CD4-positive, CD25-positive, alpha-beta regulatory T cell (primary cell): Measurements from ENCODE around the gene ANKS3. TPM values are rescaled to one million over a fixed set of nuclear protein-coding genes. Genes with fewer than 3 reads are reported as not detected.

ENCODE experiments used
- ATAC-seq, 2 donors: fragments of 150-1000 bp; cut with Tn5 transposase; one replicate each; pipeline ENCODE4 v1.10.0; 2021; ENCODE audit warnings: low read depth in 2 of 2, moderate number of reproducible peaks in 2 of 2, moderate library complexity in 1 of 2
- DNase-seq, 3 donors: peaks; one replicate each; pipeline versions ENCODE4 v3.0.0 to v3.0.0-alpha.2; 2012 to 2022; ENCODE audit warnings: mixed read lengths in 1 of 3
- H3K27ac ChIP-seq: one replicate; pipeline ENCODE4 v1.7.0; 2013; ENCODE audit warnings: mild to moderate bottlenecking, low read length; ENCODE audit not compliant: insufficient read depth, poor library complexity, severe bottlenecking
- H3K27me3 ChIP-seq: one replicate; pipeline ENCODE4 v1.7.0; 2013; ENCODE audit warnings: low read length; ENCODE audit not compliant: control insufficient read depth, insufficient read depth
- H3K36me3 ChIP-seq: one replicate; pipeline ENCODE4 v1.7.0; 2013; ENCODE audit warnings: mild to moderate bottlenecking, low read length, moderate library complexity; ENCODE audit not compliant: control insufficient read depth, insufficient read depth
- H3K4me1 ChIP-seq: 2 replicates; pipeline ENCODE4 v1.7.0; 2013; ENCODE audit warnings: mild to moderate bottlenecking, low read length; ENCODE audit not compliant: insufficient read depth, control insufficient read depth, poor library complexity, severe bottlenecking
- H3K4me3 ChIP-seq: one replicate; pipeline ENCODE4 v1.7.0; 2013; ENCODE audit warnings: low read depth, mild to moderate bottlenecking, low read length, moderate library complexity
- H3K9me3 ChIP-seq, 2 experiments: 1 replicate in 1 of 2; 2 replicates in 1 of 2; pipeline ENCODE4 v1.7.0; 2013; ENCODE audit warnings: low read length in 2 of 2, mild to moderate bottlenecking in 1 of 2, moderate library complexity in 1 of 2; ENCODE audit not compliant: control insufficient read depth in 2 of 2
- H3K27ac Mint-ChIP-seq, 3 donors: one replicate each; pipeline ENCODE4 v1.8.0; 2020 to 2022; ENCODE audit warnings: mild to moderate bottlenecking in 3 of 3, mixed read lengths in 3 of 3, moderate library complexity in 2 of 3
- H3K27me3 Mint-ChIP-seq: one replicate; pipeline ENCODE4 v1.8.0; 2022; ENCODE audit warnings: mild to moderate bottlenecking, mixed read lengths
- H3K36me3 Mint-ChIP-seq: one replicate; pipeline ENCODE4 v1.8.0; 2020; ENCODE audit warnings: mixed read lengths
- H3K4me1 Mint-ChIP-seq, 4 donors: one replicate each; pipeline ENCODE4 v1.8.0; 2020 to 2022; ENCODE audit warnings: mixed read lengths in 4 of 4, mild to moderate bottlenecking in 1 of 4
- H3K4me3 Mint-ChIP-seq, 4 donors: one replicate each; pipeline ENCODE4 v1.8.0; 2020 to 2022; ENCODE audit warnings: mild to moderate bottlenecking in 4 of 4, mixed read lengths in 4 of 4, moderate library complexity in 3 of 4
- H3K9me3 Mint-ChIP-seq, 7 donors: one replicate each; pipeline ENCODE4 v1.8.0; 2020 to 2022; ENCODE audit warnings: mixed read lengths in 7 of 7, mild to moderate bottlenecking in 3 of 7, moderate library complexity in 2 of 7
- polyA plus RNA-seq, 4 donors: library from polyadenylated mRNA; unstranded; fragments of 300-500 nt; fragmentation: Illumina TruSeq; gene quantifications; one replicate each; pipeline ENCODE4 v1.2.3, GENCODE V29; 2021
- total RNA-seq: library from RNA; stranded (reverse); gene quantifications from one replicate; pipeline ENCODE4 v1.2.3, GENCODE V29; 2022

ANKS3 gene, protein sequence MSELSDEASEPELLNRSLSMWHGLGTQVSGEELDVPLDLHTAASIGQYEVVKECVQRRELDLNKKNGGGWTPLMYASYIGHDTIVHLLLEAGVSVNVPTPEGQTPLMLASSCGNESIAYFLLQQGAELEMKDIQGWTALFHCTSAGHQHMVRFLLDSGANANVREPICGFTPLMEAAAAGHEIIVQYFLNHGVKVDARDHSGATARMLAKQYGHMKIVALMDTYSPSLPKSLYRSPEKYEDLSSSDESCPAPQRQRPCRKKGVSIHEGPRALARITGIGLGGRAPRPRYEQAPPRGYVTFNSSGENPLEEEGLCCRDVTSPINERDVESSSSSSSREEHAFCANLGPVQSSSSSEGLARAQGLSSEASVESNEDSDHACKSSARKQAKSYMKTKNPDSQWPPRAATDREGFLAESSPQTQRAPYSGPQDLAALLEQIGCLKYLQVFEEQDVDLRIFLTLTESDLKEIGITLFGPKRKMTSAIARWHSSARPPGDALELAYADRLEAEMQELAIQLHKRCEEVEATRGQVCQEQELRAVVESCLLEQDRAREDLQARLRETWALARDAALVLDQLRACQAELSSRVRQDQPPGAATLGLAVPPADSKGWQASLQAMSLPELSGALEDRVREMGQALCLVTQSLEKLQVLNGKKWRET
- total RNA-seq (20.4 TPM), polyA plus RNA-seq (1 to 10 TPM; 1.4 to 4.0 (median 2.5) TPM)

DNA sequence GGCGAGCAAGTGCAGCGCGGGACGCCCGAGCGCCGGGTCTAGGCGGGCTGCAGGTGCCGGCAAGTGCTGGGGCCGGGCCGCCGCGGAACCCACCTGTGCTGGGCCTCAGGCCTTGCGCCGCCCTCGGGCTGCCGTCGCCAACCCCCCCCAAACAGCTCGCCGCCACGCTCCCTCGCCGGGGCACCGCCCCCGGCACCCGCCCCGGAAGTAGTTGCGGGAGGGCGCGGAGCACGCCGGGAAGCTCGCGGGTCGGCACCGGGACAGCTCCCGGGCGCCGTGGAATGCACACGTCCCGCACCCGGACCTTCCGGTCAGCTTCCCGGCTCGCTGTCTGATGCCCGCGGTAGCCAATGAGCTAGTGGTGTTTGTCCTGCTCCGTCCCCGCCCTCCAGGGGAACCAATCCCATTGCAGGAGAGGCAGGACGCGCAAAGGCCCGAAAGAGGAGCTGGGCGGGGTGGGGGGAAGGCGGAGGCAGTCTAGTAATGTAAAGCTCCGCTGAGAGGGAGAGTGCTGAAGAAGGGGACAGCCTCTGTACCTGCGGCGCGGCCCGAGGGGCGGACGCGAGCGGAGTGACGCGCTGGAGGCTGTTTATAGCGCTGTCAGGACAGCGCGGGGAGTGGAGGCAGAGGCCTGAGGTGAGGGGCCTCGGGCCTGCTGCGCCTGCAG lies at the start of gene ANKS3, which contains the start of gene DNAAF8:
Gene ANKS3, minus strand, starts transcription at position 209 of the 667 bp plus-strand sequence. CDS start 4,122 bp downstream, outside the sequence.
Gene DNAAF8, plus strand, starts transcription at position 475 of the 667 bp plus-strand sequence. CDS start 1,978 bp downstream, outside the sequence.
- Mint-ChIP-seq H3K27ac (peak within 1 kb of the TSS; percentile 87 to 89 (median 89)), H3K36me3 (no peaks in the 10 kb centered on the region), H3K4me3 (peak within 1 kb of the TSS; percentile 90 to 98 (median 96)), H3K4me1 (peaks cover 5 to 22% (median 15%) of the 10 kb centered on the region in 4 donors), H3K9me3 (no peaks in the 10 kb centered on the region), H3K27me3 (peaks cover 5% of the 10 kb centered on the region)
- Histone ChIP-seq H3K27ac (peak within 1 kb of the TSS; percentile 82), H3K4me3 (peak within 1 kb of the TSS; percentile 79), H3K36me3 (peaks cover 3% of the 10 kb centered on the region), H3K27me3 (no peaks in the 10 kb centered on the region), H3K4me1 (peaks cover 19% of the 10 kb centered on the region), H3K9me3 (no peaks in the 10 kb centered on the region)
- ATAC-seq (peak; percentile 81 to 82), DNase-seq (peak; percentile 78 to 83 (median 82))

DNA sequence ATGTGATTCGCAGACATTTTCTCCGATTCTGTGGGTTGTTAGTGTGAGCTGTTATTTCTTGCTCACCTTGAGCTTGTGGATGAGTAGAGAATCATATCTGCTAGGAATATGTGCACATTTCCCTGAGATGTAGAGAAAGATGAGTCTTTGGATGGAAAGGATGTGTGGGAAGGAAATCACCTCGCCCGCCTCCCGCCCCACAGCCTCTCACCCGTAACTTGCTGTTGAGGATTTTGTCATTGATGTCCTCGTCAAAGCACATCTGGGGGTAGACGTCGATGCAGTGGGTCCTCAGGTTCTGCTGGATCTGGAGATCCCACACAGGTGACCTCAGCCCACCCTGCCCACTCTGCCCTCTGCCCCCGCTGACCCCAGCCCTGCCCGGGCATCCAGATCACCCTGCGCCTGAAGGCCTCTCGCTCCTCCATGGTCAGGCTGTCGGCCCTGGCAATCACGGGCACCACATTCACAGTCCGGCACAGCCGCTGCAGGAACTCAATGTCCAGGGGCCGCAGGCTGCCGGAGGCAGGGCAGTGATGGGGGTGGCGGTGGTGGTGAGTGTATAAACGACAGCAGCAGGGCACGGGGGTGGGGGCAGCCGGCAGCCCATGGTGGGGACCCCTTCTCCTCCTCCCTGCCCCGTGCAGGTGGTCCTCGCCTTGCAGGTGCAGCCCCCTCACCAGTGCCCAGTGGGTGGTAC lies 49.3 kb upstream of the ANKS3 start:
- H3K36me3 ChIP-seq: no peaks in the 10 kb centered on the region
- H3K4me1 Mint-ChIP-seq: no peaks in the 10 kb centered on the region
- H3K27ac ChIP-seq: no peak overlapping the region
- ATAC-seq: no peak
- DNase-seq: no peak
- H3K4me3 ChIP-seq: no peak overlapping the region
- no peaks in the 10 kb centered on the region for H3K4me1 ChIP-seq
- no peak overlapping the region for H3K4me3 Mint-ChIP-seq
- H3K36me3 Mint-ChIP-seq: no peaks in the 10 kb centered on the region
- H3K27me3 ChIP-seq: no peaks in the 10 kb centered on the region
- H3K27me3 Mint-ChIP-seq: peaks cover 5% of the 10 kb centered on the region
- H3K9me3 Mint-ChIP-seq: no peaks in the 10 kb centered on the region
- no peaks in the 10 kb centered on the region for H3K9me3 ChIP-seq
- H3K27ac Mint-ChIP-seq: no peak overlapping the region

DNA sequence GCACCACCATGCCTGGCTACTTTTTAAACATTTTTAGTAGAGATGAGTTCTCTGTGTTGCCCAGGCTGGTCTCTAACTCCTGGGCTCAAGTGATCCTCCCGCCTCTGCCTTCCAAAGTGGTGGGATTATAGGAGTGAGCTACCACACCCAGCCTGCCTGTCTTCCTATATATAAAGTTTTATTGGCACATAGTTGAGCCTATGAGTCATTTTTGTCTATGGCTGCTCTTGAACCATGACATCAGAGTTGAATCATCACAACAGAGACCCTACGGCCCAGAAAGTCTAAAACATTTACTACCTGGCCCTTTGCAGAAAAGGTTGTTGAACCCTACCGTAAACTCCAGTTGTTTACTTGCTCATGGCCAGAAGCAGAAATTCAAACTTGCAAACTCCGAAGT lies 46.2 kb upstream of the ANKS3 start:
- H3K4me1 ChIP-seq: no peaks in the 10 kb centered on the region
- Mint-ChIP-seq H3K4me3 (no peak overlapping the region), H3K27me3 (peaks cover 5% of the 10 kb centered on the region), H3K27ac (no peak overlapping the region), H3K4me1 (no peaks in the 10 kb centered on the region), H3K36me3 (no peaks in the 10 kb centered on the region), H3K9me3 (no peaks in the 10 kb centered on the region)
- no peak overlapping the region for H3K4me3 ChIP-seq
- no peak for ATAC-seq
- H3K27me3 ChIP-seq: no peaks in the 10 kb centered on the region
- DNase-seq: no peak
- no peaks in the 10 kb centered on the region for H3K9me3 ChIP-seq
- H3K36me3 ChIP-seq: no peaks in the 10 kb centered on the region
- H3K27ac ChIP-seq: no peak overlapping the region

DNA sequence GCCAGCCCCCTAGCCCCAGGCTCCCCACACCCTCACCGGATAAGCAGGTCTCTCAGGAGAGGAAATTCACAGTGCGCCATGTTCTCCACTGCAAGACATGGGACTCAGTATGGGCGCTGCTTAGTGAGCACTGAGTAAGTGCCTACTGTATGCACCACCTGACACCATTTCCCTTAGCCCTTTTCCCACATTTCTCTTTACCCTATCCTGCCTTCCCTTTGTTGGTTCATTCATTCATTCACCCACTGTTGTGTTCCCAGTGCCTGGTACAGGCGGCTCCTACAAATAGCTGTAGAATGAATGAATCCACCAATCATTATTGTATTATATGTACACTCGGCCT lies 44.0 kb upstream of the ANKS3 start:
- no peak for ATAC-seq
- Histone ChIP-seq H3K4me3 (no peak overlapping the region), H3K36me3 (no peaks in the 10 kb centered on the region), H3K9me3 (no peaks in the 10 kb centered on the region), H3K27ac (no peak overlapping the region), H3K27me3 (no peaks in the 10 kb centered on the region), H3K4me1 (no peaks in the 10 kb centered on the region)
- Mint-ChIP-seq H3K27ac (no peak overlapping the region), H3K9me3 (no peaks in the 10 kb centered on the region), H3K36me3 (no peaks in the 10 kb centered on the region), H3K4me1 (peaks cover 0 to 3% (median 1%) of the 10 kb centered on the region in 4 donors), H3K4me3 (peak overlapping the region in 1 of 4 donors; percentile 12), H3K27me3 (peaks cover 5% of the 10 kb centered on the region)
- no peak for DNase-seq

DNA sequence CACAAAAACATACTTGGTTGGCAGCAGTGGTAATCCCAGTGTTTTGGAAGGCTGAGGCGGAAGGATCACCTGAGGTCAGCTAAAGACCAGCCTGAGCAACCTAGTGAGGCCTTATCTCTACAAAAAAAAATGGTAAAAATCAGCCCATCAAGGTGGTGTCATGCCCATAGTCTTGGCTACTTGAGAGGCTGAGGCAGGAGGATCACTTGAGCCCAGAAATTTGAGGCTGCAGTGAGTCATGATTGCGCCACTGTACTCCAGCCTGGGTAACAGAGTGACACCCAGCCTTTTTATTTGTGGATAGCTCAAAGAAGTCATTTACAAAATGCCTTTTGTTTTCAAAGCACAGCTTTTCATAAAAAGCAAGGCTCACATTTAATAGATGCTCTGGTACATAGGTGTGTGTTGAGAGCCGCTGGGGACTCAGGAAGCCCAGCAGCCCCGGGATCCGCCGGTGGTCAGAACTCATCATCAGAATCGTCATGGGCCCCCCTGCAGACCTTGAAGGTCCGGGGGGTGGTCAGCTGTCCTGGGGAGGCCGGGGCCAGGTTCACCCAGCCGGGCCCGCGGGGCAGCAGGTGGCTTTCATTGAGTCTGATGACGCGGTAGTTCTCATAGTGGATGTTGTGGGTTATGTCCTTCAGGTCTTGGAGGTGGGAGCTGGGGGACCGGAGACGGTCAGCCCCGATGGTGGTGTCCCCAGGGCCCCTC lies 43.4 kb upstream of the ANKS3 start:
- Histone ChIP-seq H3K36me3 (no peaks in the 10 kb centered on the region), H3K4me3 (no peak overlapping the region), H3K27ac (no peak overlapping the region), H3K9me3 (no peaks in the 10 kb centered on the region), H3K4me1 (no peaks in the 10 kb centered on the region), H3K27me3 (no peaks in the 10 kb centered on the region)
- ATAC-seq: no peak
- Mint-ChIP-seq H3K4me1 (peaks cover 0 to 3% (median 1%) of the 10 kb centered on the region in 4 donors), H3K27me3 (peaks cover 5% of the 10 kb centered on the region), H3K4me3 (peak overlapping the region in 1 of 4 donors; percentile 12), H3K36me3 (no peaks in the 10 kb centered on the region), H3K27ac (no peak overlapping the region), H3K9me3 (no peaks in the 10 kb centered on the region)
- no peak for DNase-seq

DNA sequence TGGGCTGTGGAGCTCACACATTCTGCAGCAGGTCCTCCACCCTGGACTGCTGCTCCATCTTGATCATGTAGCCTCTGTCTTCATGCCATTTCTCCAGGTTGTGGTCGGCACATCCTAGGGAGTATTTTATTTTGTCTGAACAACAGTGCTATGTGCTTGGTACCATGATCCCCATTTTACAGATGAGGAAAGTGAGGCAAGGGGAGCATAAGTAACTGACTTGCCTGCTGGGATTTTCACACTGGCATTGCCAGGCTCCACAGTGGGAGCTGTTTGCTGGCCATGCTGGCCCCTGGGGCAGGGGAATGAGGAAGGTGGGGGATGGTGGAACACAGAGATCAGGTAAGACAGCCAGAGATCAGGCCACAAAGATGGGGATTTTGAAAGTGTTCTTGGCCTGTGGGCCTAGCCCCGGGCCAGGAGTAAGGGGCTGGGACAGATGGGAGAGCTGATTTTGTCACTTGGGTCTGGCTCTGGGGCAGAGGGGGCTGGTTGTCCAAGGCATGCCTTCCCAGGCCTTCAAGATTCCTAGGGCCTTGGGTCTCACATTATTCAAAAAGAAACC lies 42.2 kb upstream of the ANKS3 start:
- DNase-seq (no peak), ATAC-seq (no peak)
- peaks cover 0 to 3% (median 1%) of the 10 kb centered on the region in 4 donors for H3K4me1 Mint-ChIP-seq
- H3K4me1 ChIP-seq: no peaks in the 10 kb centered on the region
- no peaks in the 10 kb centered on the region for H3K27me3 ChIP-seq
- peaks cover 5% of the 10 kb centered on the region for H3K27me3 Mint-ChIP-seq
- no peaks in the 10 kb centered on the region for H3K36me3 ChIP-seq
- H3K9me3 ChIP-seq: no peaks in the 10 kb centered on the region
- H3K27ac ChIP-seq: no peak overlapping the region
- no peak overlapping the region for H3K27ac Mint-ChIP-seq
- H3K4me3 Mint-ChIP-seq: no peak overlapping the region
- H3K36me3 Mint-ChIP-seq: no peaks in the 10 kb centered on the region
- no peaks in the 10 kb centered on the region for H3K9me3 Mint-ChIP-seq
- H3K4me3 ChIP-seq: no peak overlapping the region

DNA sequence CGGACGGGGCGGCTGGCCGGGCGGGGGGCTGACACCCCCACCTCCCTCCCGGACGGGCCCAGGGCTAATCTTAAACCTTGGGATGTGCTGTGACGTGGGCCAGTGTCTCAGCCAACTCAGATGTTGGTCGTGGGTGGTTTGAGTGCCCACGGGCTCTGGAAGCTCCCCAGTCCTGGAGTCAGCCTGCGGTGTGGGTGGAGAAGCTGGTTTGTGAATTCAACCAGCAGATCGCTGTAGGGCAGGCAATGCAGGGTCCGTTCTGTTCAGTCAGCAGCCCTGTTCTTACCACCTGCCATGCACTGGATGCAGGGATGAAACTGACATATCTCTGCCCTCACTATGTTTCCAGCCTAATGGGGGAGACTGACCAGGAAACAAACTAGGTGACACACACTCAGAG lies 40.9 kb upstream of the ANKS3 start:
- peaks cover under 1% of the 10 kb centered on the region for H3K27me3 Mint-ChIP-seq
- H3K4me3 Mint-ChIP-seq: no peak overlapping the region
- ATAC-seq (no peak), DNase-seq (no peak)
- H3K4me1 Mint-ChIP-seq: peaks cover 0 to 3% (median 1%) of the 10 kb centered on the region in 4 donors
- Histone ChIP-seq H3K9me3 (no peaks in the 10 kb centered on the region), H3K27ac (no peak overlapping the region), H3K4me3 (no peak overlapping the region), H3K27me3 (no peaks in the 10 kb centered on the region), H3K4me1 (no peaks in the 10 kb centered on the region), H3K36me3 (no peaks in the 10 kb centered on the region)
- no peaks in the 10 kb centered on the region for H3K36me3 Mint-ChIP-seq
- H3K27ac Mint-ChIP-seq: no peak overlapping the region
- H3K9me3 Mint-ChIP-seq: no peaks in the 10 kb centered on the region
